IPS DF 6.9 (cell line): ENCODE measurements around the gene TENM4.

Source experiments
- DNase-seq: peaks from one replicate; pipeline ENCODE4 v3.0.0-alpha.2; 2013; ENCODE audit warnings: low read depth, low spot score
- H3K27ac ChIP-seq: one replicate; pipeline ENCODE4 v1.5.1; 2013; ENCODE audit warnings: low read length, control low read depth
- H3K27me3 ChIP-seq: 2 replicates; pipeline ENCODE4 v1.6.1; 2013; ENCODE audit warnings: mild to moderate bottlenecking, low read length; ENCODE audit not compliant: control insufficient read depth, insufficient read depth
- H3K36me3 ChIP-seq: 2 replicates; pipeline ENCODE4 v1.6.1; 2013; ENCODE audit warnings: low read length; ENCODE audit not compliant: control insufficient read depth, insufficient read depth
- H3K4me1 ChIP-seq: 2 replicates; pipeline ENCODE4 v1.6.1; 2013; ENCODE audit warnings: low read length; ENCODE audit not compliant: control insufficient read depth, insufficient read depth
- H3K4me3 ChIP-seq: 2 replicates; pipeline ENCODE4 v1.5.1; 2013; ENCODE audit warnings: mild to moderate bottlenecking, low read length
- H3K9me3 ChIP-seq: 2 replicates; pipeline ENCODE4 v1.6.1; 2013; ENCODE audit warnings: low read length, inconsistent platforms; ENCODE audit not compliant: control insufficient read depth, insufficient read depth
- WGBS: extraction: QIAGEN DNeasy Blood & Tissue Kit; methylation state at CpG from one replicate; pipeline ENCODE4 v1.1.7; 2013; ENCODE audit warnings: mixed read lengths, missing lambda C conversion rate; ENCODE audit not compliant: insufficient read length, insufficient coverage; 5-methylcytosine and 5-hydroxymethylcytosine counted together

The TENM4 gene

DNA sequence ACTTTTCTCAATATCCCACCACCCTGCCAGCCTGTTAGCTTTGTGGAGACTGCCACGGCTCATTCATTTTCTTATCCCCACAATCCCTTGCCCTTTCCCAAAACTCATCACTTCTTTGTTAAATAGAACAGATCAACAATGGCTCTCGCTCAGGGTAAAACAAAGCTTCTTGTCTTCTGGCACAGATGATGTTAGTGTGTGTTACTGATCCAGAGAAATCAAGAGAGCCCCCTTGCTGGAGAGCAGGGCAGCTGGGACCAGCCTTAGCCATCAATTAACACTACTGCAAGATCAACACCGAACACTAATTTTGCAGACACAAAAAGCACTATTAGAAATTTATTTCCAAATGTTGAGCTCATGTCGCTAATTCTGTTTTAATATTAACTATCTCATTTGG, 420.9 kb downstream of the TENM4 start:
- no peak for DNase-seq
- Histone ChIP-seq H3K27me3 (no peaks in the 10 kb centered on the region), H3K27ac (no peak overlapping the region), H3K4me3 (no peak overlapping the region), H3K4me1 (no peaks in the 10 kb centered on the region), H3K9me3 (no peaks in the 10 kb centered on the region), H3K36me3 (no peaks in the 10 kb centered on the region)
- no CpG with 5 or more reads among the region's 4 CpGs for WGBS

DNA sequence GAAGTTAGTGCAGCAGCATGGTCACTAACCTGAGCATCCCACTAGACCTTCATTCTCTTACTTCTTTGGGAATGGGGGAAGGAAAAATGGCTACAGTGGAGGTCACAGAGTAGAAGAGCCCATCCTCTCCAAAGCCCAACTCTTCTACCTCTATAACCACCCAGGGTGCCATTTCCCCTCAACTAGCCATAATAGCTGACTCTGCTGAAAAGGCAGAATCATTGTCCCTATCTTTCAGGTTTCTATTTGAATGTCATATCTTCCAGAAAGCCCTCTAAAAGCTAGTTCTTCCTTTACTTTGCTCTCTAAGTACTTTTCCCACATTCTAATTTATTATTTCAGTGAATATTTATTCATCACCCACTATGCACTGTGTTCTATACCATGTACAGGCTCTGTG, 421.6 kb downstream of the TENM4 start:
- Histone ChIP-seq H3K27ac (no peak overlapping the region), H3K36me3 (no peaks in the 10 kb centered on the region), H3K4me3 (no peak overlapping the region), H3K4me1 (no peaks in the 10 kb centered on the region), H3K27me3 (no peaks in the 10 kb centered on the region), H3K9me3 (no peaks in the 10 kb centered on the region)
- no peak for DNase-seq

DNA sequence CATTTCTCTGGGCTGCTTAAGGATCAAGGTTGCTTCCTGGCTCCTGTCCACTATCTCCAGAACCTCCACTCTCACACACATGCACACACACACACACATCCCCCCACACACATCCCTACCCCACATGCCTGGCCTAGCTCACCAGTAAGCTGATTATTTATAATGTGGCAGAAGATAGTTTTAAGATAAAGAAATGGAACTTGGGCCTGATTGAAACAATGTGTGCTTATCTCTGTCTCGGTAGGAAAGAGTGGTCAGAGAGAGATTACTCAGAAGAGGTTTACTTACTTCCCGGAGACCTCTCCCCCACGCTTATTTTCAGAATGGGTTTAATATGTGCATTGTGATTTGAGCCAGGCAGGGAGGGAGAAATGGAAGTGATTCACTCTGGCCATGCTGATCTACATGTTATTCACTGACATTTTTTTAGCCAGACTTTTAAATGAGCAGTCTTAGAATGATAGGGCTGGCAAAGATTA, 422.4 kb downstream of the TENM4 start:
- Histone ChIP-seq H3K36me3 (no peaks in the 10 kb centered on the region), H3K27me3 (no peaks in the 10 kb centered on the region), H3K27ac (no peak overlapping the region), H3K4me1 (no peaks in the 10 kb centered on the region), H3K4me3 (no peak overlapping the region), H3K9me3 (no peaks in the 10 kb centered on the region)
- DNase-seq, result no peak
- WGBS, result no CpG with 5 or more reads among the region's 3 CpGs

DNA sequence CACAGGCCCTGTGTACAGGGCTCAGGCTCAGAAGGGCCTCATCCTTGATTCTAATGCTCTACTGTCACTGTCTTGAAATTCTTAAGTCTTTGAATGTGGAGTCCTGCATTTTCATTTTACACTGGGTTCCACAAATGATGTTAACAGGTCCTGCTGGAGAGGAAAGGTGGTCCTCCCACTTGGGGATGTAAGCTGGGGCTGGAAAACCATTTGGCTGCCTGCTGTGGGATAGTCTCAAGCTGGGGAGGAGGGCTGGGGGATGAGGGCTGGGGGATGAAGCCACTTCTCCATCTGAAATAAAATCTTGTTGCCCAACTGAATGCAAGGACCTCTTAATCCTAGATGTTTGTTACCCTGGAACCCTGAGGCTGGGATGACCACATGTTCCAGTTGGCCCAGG, 423.0 kb downstream of the TENM4 start:
- Histone ChIP-seq H3K27me3 (no peaks in the 10 kb centered on the region), H3K36me3 (no peaks in the 10 kb centered on the region), H3K9me3 (no peaks in the 10 kb centered on the region), H3K4me3 (no peak overlapping the region), H3K4me1 (no peaks in the 10 kb centered on the region), H3K27ac (no peak overlapping the region)
- DNase-seq, result no peak

DNA sequence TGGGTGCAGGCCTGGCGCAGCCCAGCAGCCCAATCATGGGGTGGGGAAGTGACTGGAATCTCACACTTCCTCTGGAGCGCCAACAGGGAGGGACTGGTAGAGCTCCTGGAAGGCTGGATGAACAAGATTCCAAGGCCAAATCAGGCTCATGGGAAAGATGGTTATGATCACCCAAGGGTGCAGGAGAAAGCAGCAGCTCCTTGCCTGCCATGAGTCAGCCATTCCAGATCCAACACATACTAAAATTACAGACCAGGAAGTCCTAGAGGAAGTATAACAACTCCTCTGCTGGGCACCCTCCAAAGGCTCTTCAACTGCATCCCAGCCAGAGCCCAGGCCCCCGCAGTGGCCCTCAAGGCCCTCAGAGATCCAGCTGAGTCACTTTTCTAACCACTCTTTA, 427.3 kb downstream of the TENM4 start:
- no CpG with 5 or more reads among the region's 3 CpGs for WGBS
- Histone ChIP-seq H3K4me1 (no peaks in the 10 kb centered on the region), H3K9me3 (no peaks in the 10 kb centered on the region), H3K27me3 (no peaks in the 10 kb centered on the region), H3K4me3 (no peak overlapping the region), H3K36me3 (no peaks in the 10 kb centered on the region), H3K27ac (no peak overlapping the region)
- DNase-seq, result no peak

DNA sequence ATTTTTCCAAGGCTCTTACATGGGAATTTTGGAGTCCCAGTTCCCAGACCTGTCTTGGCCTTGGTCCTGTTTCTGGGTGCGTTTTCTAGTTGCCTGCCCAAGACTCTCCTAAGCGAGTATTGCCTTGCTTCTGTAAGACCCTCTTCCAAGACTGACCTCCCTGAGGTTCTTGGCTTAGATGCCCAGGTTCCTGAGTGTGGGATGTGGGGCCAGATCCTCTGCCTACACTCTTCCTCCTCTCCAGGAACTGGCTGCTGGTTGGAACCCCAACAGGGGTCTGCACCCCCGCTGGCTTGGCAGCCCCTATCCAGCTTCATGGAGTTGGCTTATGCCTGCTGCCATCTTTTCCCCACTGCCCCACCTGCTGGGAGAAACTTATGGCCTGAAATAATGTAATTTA, 429.5 kb downstream of the TENM4 start:
- WGBS, result no CpG with 5 or more reads among the region's 3 CpGs
- Histone ChIP-seq H3K36me3 (no peaks in the 10 kb centered on the region), H3K4me3 (no peak overlapping the region), H3K4me1 (no peaks in the 10 kb centered on the region), H3K9me3 (no peaks in the 10 kb centered on the region), H3K27me3 (no peaks in the 10 kb centered on the region), H3K27ac (no peak overlapping the region)
- no peak for DNase-seq

DNA sequence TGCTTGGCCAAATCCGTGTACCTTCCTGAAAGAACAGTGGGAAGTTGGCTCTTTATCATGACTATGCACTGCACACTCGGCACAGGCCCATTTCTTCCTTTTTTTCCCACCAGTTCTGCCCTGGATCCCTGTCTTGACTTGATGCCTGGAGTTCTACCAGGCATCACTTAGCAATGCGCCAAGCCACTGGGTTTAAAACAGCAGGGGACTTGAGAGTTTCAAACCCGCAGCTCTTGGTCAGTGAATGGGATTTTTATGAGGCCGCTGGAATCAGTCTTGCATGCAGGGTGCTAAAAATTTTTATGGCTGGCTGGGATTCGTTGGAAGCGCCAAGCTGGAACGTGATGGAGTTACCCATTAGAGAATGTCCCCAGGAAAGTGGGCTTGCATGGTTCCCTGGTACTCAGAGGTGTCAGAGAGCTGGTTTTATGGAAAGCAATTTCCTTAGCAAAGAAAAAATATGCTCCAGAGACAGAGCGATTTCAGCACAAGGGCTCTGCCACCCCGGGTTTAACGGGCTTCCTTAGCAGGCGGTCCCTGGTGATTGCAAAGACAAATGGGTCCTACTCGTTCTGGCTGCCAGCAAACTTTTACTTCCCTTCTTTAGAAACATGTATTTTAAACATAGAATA, 432.9 kb downstream of the TENM4 start:
- Histone ChIP-seq H3K27me3 (no peaks in the 10 kb centered on the region), H3K4me3 (no peak overlapping the region), H3K36me3 (no peaks in the 10 kb centered on the region), H3K4me1 (no peaks in the 10 kb centered on the region), H3K9me3 (no peaks in the 10 kb centered on the region), H3K27ac (no peak overlapping the region)
- no peak for DNase-seq
- WGBS, result no CpG with 5 or more reads among the region's 13 CpGs

DNA sequence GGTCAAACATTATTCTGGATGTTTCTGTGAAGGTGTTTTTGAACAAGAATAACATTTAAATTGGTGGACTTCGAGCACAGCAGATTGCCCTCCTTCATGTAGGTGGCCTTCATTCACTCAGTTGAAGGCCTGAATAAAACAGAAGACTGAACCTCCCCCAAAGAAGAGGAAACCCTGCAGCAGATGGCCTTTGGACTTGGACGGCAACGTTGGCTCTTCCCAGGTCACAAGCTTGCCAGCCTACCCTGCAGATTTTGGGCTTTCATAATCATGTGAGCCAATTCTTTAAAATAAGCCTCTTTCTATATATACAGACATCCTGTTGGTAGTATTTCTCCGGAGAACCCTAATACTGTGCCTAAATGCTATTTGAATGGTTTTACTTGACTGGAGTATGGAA, 434.0 kb downstream of the TENM4 start:
- H3K4me1 ChIP-seq, result no peaks in the 10 kb centered on the region
- H3K27ac ChIP-seq, result no peak overlapping the region
- no peaks in the 10 kb centered on the region for H3K27me3 ChIP-seq
- no peaks in the 10 kb centered on the region for H3K9me3 ChIP-seq
- WGBS, result no CpG with 5 or more reads among the region's 4 CpGs
- H3K36me3 ChIP-seq, result no peaks in the 10 kb centered on the region
- no peak overlapping the region for H3K4me3 ChIP-seq
- DNase-seq, result no peak

DNA sequence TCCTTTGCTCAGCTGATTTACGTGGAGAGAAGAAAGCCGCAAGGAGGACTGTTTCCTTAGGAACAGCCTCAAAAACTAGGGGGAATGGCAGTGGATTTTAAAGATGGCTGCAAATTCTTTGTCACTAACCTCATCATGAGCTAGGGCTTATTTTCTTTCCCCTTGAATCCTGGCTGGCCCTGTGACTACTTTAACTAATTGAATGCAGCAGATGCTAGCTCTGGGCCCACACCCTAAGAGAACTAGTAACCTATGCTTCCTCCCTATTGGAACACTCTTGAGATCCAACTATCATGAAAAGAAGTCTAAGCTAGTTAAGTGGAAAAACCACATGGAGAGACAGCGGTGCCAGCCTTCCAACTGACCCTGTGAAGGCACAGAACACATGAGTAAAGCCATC, 444.8 kb downstream of the TENM4 start:
- no CpG with 5 or more reads among the region's 3 CpGs for WGBS
- no peaks in the 10 kb centered on the region for H3K9me3 ChIP-seq

DNA sequence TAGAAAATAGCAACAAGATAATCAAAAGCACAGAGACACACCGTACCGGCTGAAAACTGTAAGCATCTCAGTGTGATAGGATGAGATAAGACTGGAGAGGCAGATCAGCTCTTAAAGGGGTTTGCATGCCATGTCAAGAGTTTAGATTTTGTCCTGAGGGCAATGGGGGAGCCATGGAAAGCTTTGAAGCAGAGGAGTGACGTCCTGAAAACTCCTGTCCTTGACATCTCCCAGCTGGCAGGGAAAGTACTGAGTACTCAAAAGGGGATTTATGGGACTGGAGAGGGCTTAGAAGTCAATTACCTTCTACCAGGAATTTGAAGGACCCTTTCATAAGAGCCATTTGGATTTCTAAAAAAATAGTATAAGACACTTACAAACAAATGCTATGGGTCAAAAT, 445.7 kb downstream of the TENM4 start:
- DNase-seq, result no peak
- no peaks in the 10 kb centered on the region for H3K36me3 ChIP-seq
- no peaks in the 10 kb centered on the region for H3K9me3 ChIP-seq
- no peaks in the 10 kb centered on the region for H3K27me3 ChIP-seq
- H3K4me3 ChIP-seq, result no peak overlapping the region
- WGBS, result no CpG with 5 or more reads among the region's 3 CpGs
- no peaks in the 10 kb centered on the region; the same call in 1 of the 2 replicates for H3K4me1 ChIP-seq
- H3K27ac ChIP-seq, result no peak overlapping the region

More for the DNA sequence above, 444.8 kb downstream of the TENM4 start:
- DNase-seq, result no peak
- Histone ChIP-seq H3K27ac (no peak overlapping the region), H3K27me3 (no peaks in the 10 kb centered on the region), H3K4me3 (no peak overlapping the region), H3K36me3 (no peaks in the 10 kb centered on the region), H3K4me1 (no peaks in the 10 kb centered on the region; the same call in 1 of the 2 replicates)

DNA sequence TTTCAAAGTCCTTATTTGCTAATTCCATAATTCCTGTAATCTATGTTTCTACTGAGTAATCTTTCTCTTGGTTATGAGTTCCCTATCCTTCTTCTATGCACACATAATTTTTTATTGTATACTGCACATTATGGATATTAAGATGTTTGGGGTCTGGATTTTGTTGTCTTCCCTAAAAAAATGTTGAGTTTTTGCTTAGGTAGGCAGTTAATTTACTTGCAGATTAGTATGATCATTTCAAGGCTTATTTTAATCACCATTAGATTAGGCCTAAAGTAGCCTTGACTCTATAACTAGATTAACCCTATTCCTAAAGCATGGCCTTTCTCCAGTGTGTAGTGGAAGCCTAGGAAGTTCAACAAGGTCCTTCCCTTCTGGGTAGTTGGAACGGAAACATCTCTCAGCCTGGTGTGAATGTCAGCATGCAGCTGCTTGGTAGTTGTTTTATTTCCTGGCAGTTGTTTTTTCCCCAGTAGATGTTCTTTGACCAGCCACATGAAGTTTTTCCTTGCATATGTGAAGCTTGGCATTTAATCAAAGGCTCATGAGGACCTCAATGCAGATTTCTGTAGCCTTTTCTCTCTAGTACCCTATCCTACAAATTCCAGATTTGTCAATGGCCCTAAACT, 446.9 kb downstream of the TENM4 start:
- H3K4me1 ChIP-seq, result peaks cover 1% of the 10 kb centered on the region; the same call in 1 of the 2 replicates
- no CpG with 5 or more reads among the region's 1 CpG for WGBS

More for the DNA sequence above, 446.9 kb downstream of the TENM4 start:
- Histone ChIP-seq H3K4me3 (no peak overlapping the region), H3K27me3 (no peaks in the 10 kb centered on the region), H3K27ac (no peak overlapping the region), H3K36me3 (no peaks in the 10 kb centered on the region), H3K9me3 (no peaks in the 10 kb centered on the region)
- DNase-seq, result no peak
